H9 (cell line): ENCODE data around the gene QSER1. TPM values are rescaled to one million over a fixed set of nuclear protein-coding genes. Genes with fewer than 3 reads are reported as not detected.
"Not testable (repeated sequence)": the region's sequence is repeated elsewhere in the genome, so short reads cannot be mapped to it uniquely, and the experiment has no call there.

ENCODE experiments used
- DNase-seq: peaks from one replicate; pipeline ENCODE4 v3.0.0-alpha.2; 2017
- H2AFZ ChIP-seq: one replicate; pipeline ENCODE4 v1.6.1; 2013; ENCODE audit warnings: mild to moderate bottlenecking, low read length, control low read depth, moderate library complexity
- H2AK5ac ChIP-seq: 2 replicates; pipeline ENCODE4 v1.6.1; 2013; ENCODE audit warnings: low read length, control low read depth, mixed read lengths; ENCODE audit not compliant: insufficient read length
- H2BK120ac ChIP-seq: one replicate; pipeline ENCODE4 v1.6.1; 2013; ENCODE audit warnings: low read depth, mild to moderate bottlenecking, low read length, control low read depth, inconsistent platforms; ENCODE audit not compliant: poor library complexity, severe bottlenecking
- H2BK12ac ChIP-seq: 2 replicates; pipeline ENCODE4 v1.6.1; 2013; ENCODE audit warnings: low read length, control low read depth, mixed read lengths, low read depth; ENCODE audit not compliant: insufficient read length
- H2BK15ac ChIP-seq: 2 replicates; pipeline ENCODE4 v1.6.1; 2013; ENCODE audit warnings: low read depth, low read length, control low read depth
- H2BK20ac ChIP-seq: one replicate; pipeline ENCODE4 v1.6.1; 2013; ENCODE audit warnings: low read depth, mild to moderate bottlenecking, low read length, control low read depth, inconsistent platforms; ENCODE audit not compliant: poor library complexity, severe bottlenecking
- H2BK5ac ChIP-seq: 2 replicates; pipeline ENCODE4 v1.6.1; 2013; ENCODE audit warnings: low read length, control low read depth, mixed read lengths; ENCODE audit not compliant: insufficient read length
- H3K14ac ChIP-seq: 2 replicates; pipeline ENCODE4 v1.6.1; 2013; ENCODE audit warnings: low read length, control low read depth; ENCODE audit not compliant: insufficient read depth
- H3K18ac ChIP-seq: 2 replicates; pipeline ENCODE4 v1.6.1; 2013; ENCODE audit warnings: low read depth, mild to moderate bottlenecking, mixed read lengths, low read length, control low read depth; ENCODE audit not compliant: insufficient read length
- H3K23ac ChIP-seq: 2 replicates; pipeline ENCODE4 v1.6.1; 2013; ENCODE audit warnings: low read length, control low read depth, mixed read lengths, low read depth; ENCODE audit not compliant: insufficient read length
- H3K23me2 ChIP-seq: 2 replicates; pipeline ENCODE4 v1.6.1; 2013; ENCODE audit warnings: low read depth, mild to moderate bottlenecking, mixed read lengths, low read length, control low read depth; ENCODE audit not compliant: insufficient read length, poor library complexity, severe bottlenecking
- H3K27ac ChIP-seq: 2 replicates; pipeline ENCODE4 v1.5.1; 2013; ENCODE audit warnings: low read length, control low read depth, mixed read lengths, low read depth; ENCODE audit not compliant: insufficient read length
- H3K27me3 ChIP-seq: 2 replicates; pipeline ENCODE4 v1.6.1; 2013; ENCODE audit warnings: low read length, control low read depth, inconsistent platforms; ENCODE audit not compliant: insufficient read depth
- H3K4ac ChIP-seq: 2 replicates; pipeline ENCODE4 v1.6.1; 2013; ENCODE audit warnings: low read depth, mild to moderate bottlenecking, control low read depth, inconsistent platforms, low read length, moderate library complexity
- H3K4me1 ChIP-seq: 2 replicates; pipeline ENCODE4 v1.6.1; 2013; ENCODE audit warnings: low read length, control low read depth, inconsistent platforms; ENCODE audit not compliant: insufficient read depth
- H3K4me2 ChIP-seq: 2 replicates; pipeline ENCODE4 v1.6.1; 2013; ENCODE audit warnings: low read length, control low read depth, mixed read lengths; ENCODE audit not compliant: insufficient read length, insufficient read depth
- H3K56ac ChIP-seq: 2 replicates; pipeline ENCODE4 v1.6.1; 2013; ENCODE audit warnings: low read depth, mild to moderate bottlenecking, mixed read lengths, low read length, control low read depth; ENCODE audit not compliant: insufficient read length
- H3K79me1 ChIP-seq: 2 replicates; pipeline ENCODE4 v1.6.1; 2013; ENCODE audit warnings: low read depth, mild to moderate bottlenecking, moderate library complexity, low read length, control low read depth, inconsistent platforms; ENCODE audit not compliant: insufficient read depth, poor library complexity, severe bottlenecking
- H3K79me2 ChIP-seq: 2 replicates; pipeline ENCODE4 v1.6.1; 2013; ENCODE audit warnings: low read length, control low read depth, inconsistent platforms; ENCODE audit not compliant: insufficient read depth
- H3K9ac ChIP-seq: 2 replicates; pipeline ENCODE4 v1.6.1; 2013; ENCODE audit warnings: low read length, control low read depth, mixed read lengths; ENCODE audit not compliant: insufficient read length; ENCODE audit errors: extremely low read depth
- H3K9me3 ChIP-seq: one replicate; pipeline ENCODE4 v1.6.1; 2013; ENCODE audit warnings: low read depth, low read length, inconsistent platforms; ENCODE audit not compliant: control insufficient read depth
- H3T11ph ChIP-seq: one replicate; pipeline ENCODE4 v1.6.1; 2013; ENCODE audit warnings: mild to moderate bottlenecking, low read length, control low read depth, inconsistent platforms
- H4K20me1 ChIP-seq: one replicate; pipeline ENCODE4 v1.6.1; 2013; ENCODE audit not compliant: control insufficient read depth, insufficient read length, insufficient read depth
- H4K5ac ChIP-seq: 2 replicates; pipeline ENCODE4 v1.6.1; 2013; ENCODE audit warnings: low read depth, mild to moderate bottlenecking, mixed read lengths, low read length, control low read depth; ENCODE audit not compliant: insufficient read length
- H4K8ac ChIP-seq: replicated peaks from 2 replicates; pipeline ENCODE4 v1.6.1; 2013; ENCODE audit warnings: low read length, control low read depth, mixed read lengths, low read depth; ENCODE audit not compliant: insufficient read length
- H4K91ac ChIP-seq: 2 replicates; pipeline ENCODE4 v1.6.1; 2013; ENCODE audit warnings: low read depth, mild to moderate bottlenecking, moderate library complexity, mixed read lengths, low read length, control low read depth; ENCODE audit not compliant: insufficient read length
- H3K27ac Mint-ChIP-seq, 3 experiments: 2 replicates in 2 of 3; 3 replicates in 1 of 3; pipeline ENCODE4 v1.8.0; 2020 to 2021; ENCODE audit warnings: mixed read lengths in 3 of 3, mild to moderate bottlenecking in 1 of 3, moderate library complexity in 1 of 3
- H3K27me3 Mint-ChIP-seq: 2 replicates; pipeline ENCODE4 v1.8.0; 2021; ENCODE audit warnings: low read depth, mild to moderate bottlenecking, moderate library complexity, mixed read lengths
- H3K36me3 Mint-ChIP-seq, 3 experiments: 2 replicates in 2 of 3; 3 replicates in 1 of 3; pipeline ENCODE4 v1.8.0; 2020 to 2021; ENCODE audit warnings: low read depth in 3 of 3, mixed read lengths in 3 of 3; ENCODE audit not compliant: insufficient read depth in 1 of 3
- H3K4me1 Mint-ChIP-seq, 2 experiments: 2 replicates each; pipeline ENCODE4 v1.8.0; 2020; ENCODE audit warnings: mixed read lengths in 2 of 2
- H3K4me3 Mint-ChIP-seq, 2 experiments: 2 replicates in 1 of 2; 3 replicates in 1 of 2; pipeline ENCODE4 v1.8.0; 2020 to 2021; ENCODE audit warnings: mild to moderate bottlenecking in 2 of 2, mixed read lengths in 2 of 2, moderate library complexity in 1 of 2
- H3K9me3 Mint-ChIP-seq, 2 experiments: 2 replicates in 1 of 2; 3 replicates in 1 of 2; pipeline ENCODE4 v1.8.0; 2020; ENCODE audit warnings: mild to moderate bottlenecking in 2 of 2, mixed read lengths in 2 of 2, moderate library complexity in 1 of 2
- WGBS: extraction: QIAGEN DNeasy Blood & Tissue Kit; methylation state at CpG from one replicate; pipeline ENCODE4 v1.1.7; 2013; ENCODE audit warnings: missing lambda C conversion rate, low lambda C conversion rate, mixed read lengths; ENCODE audit not compliant: insufficient read length; ENCODE audit errors: extremely low coverage; 5-methylcytosine and 5-hydroxymethylcytosine counted together
- total RNA-seq: library from RNA; stranded (reverse); gene quantifications from 2 replicates; pipeline ENCODE4 v1.2.1, GENCODE V29; 2021

The QSER1 gene
- total RNA-seq, 1 experiment from 2014 or later, result 139 TPM

DNA sequence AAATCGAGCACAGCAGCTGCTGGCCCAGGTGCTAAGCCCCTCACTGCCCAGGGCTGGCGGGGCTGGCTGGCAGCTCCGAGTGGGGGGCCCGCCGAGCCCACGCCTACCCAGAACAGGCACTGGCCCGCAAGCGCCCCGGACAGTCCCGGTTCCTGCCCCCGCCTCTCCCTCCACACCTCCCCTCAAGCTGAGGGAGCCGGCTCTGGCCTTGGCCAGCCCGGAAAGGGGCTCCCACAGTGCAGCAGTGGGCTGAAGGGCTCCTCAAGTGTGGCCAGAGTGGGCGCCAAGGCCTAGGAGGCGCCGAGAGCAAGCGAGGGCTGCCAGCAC, 4.3 kb upstream of the QSER1 start:
- H3K14ac ChIP-seq, H3K9ac ChIP-seq, H3K18ac ChIP-seq, H2BK20ac ChIP-seq, H3K4ac ChIP-seq, H2BK15ac ChIP-seq, H3K27me3 Mint-ChIP-seq, DNase-seq, H3K56ac ChIP-seq, H3K4me1 ChIP-seq, H3K79me1 ChIP-seq, H3K4me2 ChIP-seq, H4K20me1 ChIP-seq, H3K27ac Mint-ChIP-seq, H2AK5ac ChIP-seq, H4K8ac ChIP-seq, H3K27ac ChIP-seq, H3K23me2 ChIP-seq, H3K23ac ChIP-seq, H2BK120ac ChIP-seq, H3K9me3 ChIP-seq, H4K5ac ChIP-seq, H2AFZ ChIP-seq, H4K91ac ChIP-seq, H3K27me3 ChIP-seq, H3T11ph ChIP-seq, H3K79me2 ChIP-seq, H3K4me3 Mint-ChIP-seq, H2BK5ac ChIP-seq, H2BK12ac ChIP-seq: not testable (repeated sequence)
- peaks cover 15 to 28% (median 19%) of the 10 kb centered on the region in 3 experiments for H3K36me3 Mint-ChIP-seq
- peaks cover 25% of the 10 kb centered on the region in 2 experiments for H3K9me3 Mint-ChIP-seq
- peaks cover 31 to 35% of the 10 kb centered on the region in 2 experiments for H3K4me1 Mint-ChIP-seq
- WGBS, result no CpG with 5 or more reads among the region's 17 CpGs
